ENCODE data around the gene CRTAP. TPM values are rescaled to one million over a fixed set of nuclear protein-coding genes. Genes with fewer than 3 reads are reported as not detected.

The CRTAP gene
- total RNA-seq, 1 donor from 2014 or later, result 147 TPM

GRCh38 chr3:33187368-33187634, 73.5 kb downstream of the CRTAP start:
- peaks cover 8% of the 10 kb centered on the region for H3K9me3 Mint-ChIP-seq
- no peak overlapping the region for H3K4me3 Mint-ChIP-seq
- no peaks in the 10 kb centered on the region for H3K36me3 Mint-ChIP-seq (ENCODE audit: low read depth)
- no peak for DNase-seq (ENCODE audit: low read depth, low spot score)
- H3K27me3 Mint-ChIP-seq (ENCODE audit: low read depth), result no peaks in the 10 kb centered on the region
- no peak for TF ChIP-seq CTCF (conservative IDR thresholded peaks at IDR 0.05)
- H3K4me1 Mint-ChIP-seq, result peaks cover 5% of the 10 kb centered on the region
- H3K27ac Mint-ChIP-seq (ENCODE audit: unreplicated experiment), result no peak overlapping the region

GRCh38 chr3:33194303-33194702, 80.5 kb downstream of the CRTAP start:
- no peak for DNase-seq (ENCODE audit: low read depth, low spot score)
- Mint-ChIP-seq H3K36me3 (ENCODE audit: low read depth) (no peaks in the 10 kb centered on the region), H3K4me1 (peaks cover 6% of the 10 kb centered on the region), H3K9me3 (peaks cover 6% of the 10 kb centered on the region), H3K27me3 (ENCODE audit: low read depth) (no peaks in the 10 kb centered on the region), H3K4me3 (no peak overlapping the region), H3K27ac (ENCODE audit: unreplicated experiment) (no peak overlapping the region)
- no peak for TF ChIP-seq CTCF (conservative IDR thresholded peaks at IDR 0.05)

- H3K36me3 Mint-ChIP-seq (ENCODE audit: low read depth), result no peaks in the 10 kb centered on the region
- no peak overlapping the region for H3K4me3 Mint-ChIP-seq
- H3K27me3 Mint-ChIP-seq (ENCODE audit: low read depth), result no peaks in the 10 kb centered on the region
- DNase-seq (ENCODE audit: low read depth, low spot score), result no peak
- peaks cover 6% of the 10 kb centered on the region for H3K4me1 Mint-ChIP-seq
- no peak for TF ChIP-seq CTCF (conservative IDR thresholded peaks at IDR 0.05)
- H3K27ac Mint-ChIP-seq (ENCODE audit: unreplicated experiment), result no peak overlapping the region
- H3K9me3 Mint-ChIP-seq, result peaks cover 2% of the 10 kb centered on the region
Measured at GRCh38 chr3:33196538-33196937, 82.7 kb downstream of the CRTAP start.

Other genes with a start within 250 kb of the CRTAP start
- not detected in 2 replicates for gene CCR4, start 162.4 kb upstream of the CRTAP start, total RNA-seq
- gene GLB1, start 16.9 kb upstream of the CRTAP start, total RNA-seq, result 42.7 and 44.9 TPM in 2 replicates
- 5.2 and 5.3 TPM in 2 replicates for gene TMPPE, start 16.9 kb upstream of the CRTAP start, total RNA-seq
- 1.8 and 2.1 TPM in 2 replicates for gene SUSD5, start 104.8 kb downstream of the CRTAP start, total RNA-seq
- 8.8 and 11.4 TPM in 2 replicates for gene FBXL2, start 163.4 kb downstream of the CRTAP start, total RNA-seq